C4-2B (cell line): Measurements from ENCODE around the gene CASKIN2.
"Not testable (repeated sequence)": the region's sequence is repeated elsewhere in the genome, so short reads cannot be mapped to it uniquely, and the experiment has no call there.

Experiments
- H3K27ac ChIP-seq: fragments of 450-650 bp; 2 replicates; pipeline ENCODE4 v1.5.1; 2017
- ZFX ChIP-seq: fragments of 450-650 bp; IDR thresholded peaks from 2 replicates; pipeline ENCODE4 v1.6.1; 2017
- TF ChIP-seq, protein P1 (sequence below): fragments of 450-650 bp; conservative IDR thresholded peaks from 2 replicates; pipeline ENCODE4 v1.5.1; 2017; ENCODE audit warnings: mild to moderate bottlenecking

CASKIN2 gene

DNA sequence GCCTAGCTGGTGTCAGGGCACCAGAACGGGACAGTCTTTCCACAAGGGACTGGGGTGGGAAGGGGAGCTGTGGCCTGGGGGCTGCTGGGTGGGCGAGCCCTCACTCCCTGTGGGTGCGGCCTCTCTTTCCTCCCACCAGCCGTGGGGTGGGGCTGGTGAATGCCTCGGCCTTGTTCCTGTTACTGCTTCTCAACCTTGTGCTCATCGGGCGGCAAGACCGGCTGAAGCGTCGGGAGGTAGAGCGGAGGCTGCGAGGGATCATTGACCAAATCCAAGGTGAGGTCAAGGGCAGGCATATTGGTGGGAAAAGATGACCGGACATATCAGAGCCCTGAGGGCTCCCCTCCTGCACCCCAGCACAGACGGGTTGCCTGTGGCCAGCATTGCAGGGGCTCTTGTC is 29.2 kb downstream of the CASKIN2 start:
- no peak overlapping the region for H3K27ac ChIP-seq
- TF ChIP-seq ZFX, result no peak
- TF ChIP-seq, protein P1, sequence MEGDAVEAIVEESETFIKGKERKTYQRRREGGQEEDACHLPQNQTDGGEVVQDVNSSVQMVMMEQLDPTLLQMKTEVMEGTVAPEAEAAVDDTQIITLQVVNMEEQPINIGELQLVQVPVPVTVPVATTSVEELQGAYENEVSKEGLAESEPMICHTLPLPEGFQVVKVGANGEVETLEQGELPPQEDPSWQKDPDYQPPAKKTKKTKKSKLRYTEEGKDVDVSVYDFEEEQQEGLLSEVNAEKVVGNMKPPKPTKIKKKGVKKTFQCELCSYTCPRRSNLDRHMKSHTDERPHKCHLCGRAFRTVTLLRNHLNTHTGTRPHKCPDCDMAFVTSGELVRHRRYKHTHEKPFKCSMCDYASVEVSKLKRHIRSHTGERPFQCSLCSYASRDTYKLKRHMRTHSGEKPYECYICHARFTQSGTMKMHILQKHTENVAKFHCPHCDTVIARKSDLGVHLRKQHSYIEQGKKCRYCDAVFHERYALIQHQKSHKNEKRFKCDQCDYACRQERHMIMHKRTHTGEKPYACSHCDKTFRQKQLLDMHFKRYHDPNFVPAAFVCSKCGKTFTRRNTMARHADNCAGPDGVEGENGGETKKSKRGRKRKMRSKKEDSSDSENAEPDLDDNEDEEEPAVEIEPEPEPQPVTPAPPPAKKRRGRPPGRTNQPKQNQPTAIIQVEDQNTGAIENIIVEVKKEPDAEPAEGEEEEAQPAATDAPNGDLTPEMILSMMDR, result no peak

DNA sequence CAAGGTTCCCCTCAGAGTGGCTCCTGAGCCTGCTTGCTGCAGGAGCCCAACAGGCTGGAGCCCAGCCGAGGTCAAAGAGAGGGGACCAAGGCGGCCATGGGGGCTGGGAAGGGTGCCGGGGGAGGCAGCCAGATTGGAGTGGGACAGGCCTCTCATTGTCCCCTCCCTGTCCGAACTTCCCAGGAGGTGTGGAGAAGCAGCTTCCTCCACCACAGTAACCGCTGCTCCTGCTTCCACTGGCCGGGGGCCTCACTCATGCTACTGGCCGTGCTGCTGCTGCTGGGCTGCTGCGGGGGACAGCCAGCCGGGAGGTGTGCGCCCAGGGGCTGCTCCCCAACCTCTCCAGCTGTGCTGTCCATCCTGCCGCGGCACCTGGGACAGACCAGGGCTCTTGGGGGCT is 29.6 kb downstream of the CASKIN2 start:
- H3K27ac ChIP-seq, result no peak overlapping the region
- TF ChIP-seq, protein P1, result no peak
- TF ChIP-seq ZFX, result no peak

DNA sequence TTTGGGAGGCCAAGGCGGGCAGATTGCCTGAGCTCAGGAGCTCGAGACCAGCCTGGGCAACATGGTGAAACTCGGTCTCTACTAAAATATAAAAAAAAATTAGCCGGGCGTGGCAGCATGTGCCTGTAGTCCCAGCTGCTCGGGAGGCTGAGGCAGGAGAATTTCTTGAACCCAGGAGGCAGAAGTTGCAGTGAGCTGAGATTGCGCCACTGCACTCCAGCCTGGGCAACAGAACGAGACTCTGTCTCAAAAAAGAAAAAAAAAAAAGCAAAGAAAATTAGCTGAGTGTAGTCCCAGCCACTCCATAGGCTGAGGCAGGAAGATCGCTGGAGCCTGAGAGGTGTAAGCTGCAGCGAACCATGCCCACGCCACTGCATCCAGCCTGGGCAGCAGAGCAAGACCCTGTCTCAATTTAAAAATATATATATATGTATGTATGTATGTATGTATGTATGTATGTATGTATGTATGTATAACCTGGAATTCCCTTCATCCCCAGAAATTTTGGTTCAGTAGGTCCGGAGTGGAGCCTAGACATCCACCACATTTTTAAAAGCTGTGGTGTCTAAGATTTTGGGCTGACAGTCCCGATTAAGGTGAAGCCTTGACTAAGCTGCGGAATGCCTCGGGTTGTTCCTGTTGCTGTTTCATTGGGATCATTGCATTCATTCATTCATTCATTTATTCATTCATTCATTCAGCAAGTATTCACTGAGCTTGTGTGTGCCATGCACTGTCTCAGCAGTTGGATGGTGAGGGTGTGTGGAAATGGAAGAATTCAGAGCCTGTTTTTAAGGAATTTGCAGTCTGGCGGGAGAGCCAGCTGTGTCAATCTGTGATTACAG is 33.0 kb downstream of the CASKIN2 start:
- no peak overlapping the region for H3K27ac ChIP-seq
- TF ChIP-seq ZFX, result no peak
- TF ChIP-seq, protein P1, result no peak

DNA sequence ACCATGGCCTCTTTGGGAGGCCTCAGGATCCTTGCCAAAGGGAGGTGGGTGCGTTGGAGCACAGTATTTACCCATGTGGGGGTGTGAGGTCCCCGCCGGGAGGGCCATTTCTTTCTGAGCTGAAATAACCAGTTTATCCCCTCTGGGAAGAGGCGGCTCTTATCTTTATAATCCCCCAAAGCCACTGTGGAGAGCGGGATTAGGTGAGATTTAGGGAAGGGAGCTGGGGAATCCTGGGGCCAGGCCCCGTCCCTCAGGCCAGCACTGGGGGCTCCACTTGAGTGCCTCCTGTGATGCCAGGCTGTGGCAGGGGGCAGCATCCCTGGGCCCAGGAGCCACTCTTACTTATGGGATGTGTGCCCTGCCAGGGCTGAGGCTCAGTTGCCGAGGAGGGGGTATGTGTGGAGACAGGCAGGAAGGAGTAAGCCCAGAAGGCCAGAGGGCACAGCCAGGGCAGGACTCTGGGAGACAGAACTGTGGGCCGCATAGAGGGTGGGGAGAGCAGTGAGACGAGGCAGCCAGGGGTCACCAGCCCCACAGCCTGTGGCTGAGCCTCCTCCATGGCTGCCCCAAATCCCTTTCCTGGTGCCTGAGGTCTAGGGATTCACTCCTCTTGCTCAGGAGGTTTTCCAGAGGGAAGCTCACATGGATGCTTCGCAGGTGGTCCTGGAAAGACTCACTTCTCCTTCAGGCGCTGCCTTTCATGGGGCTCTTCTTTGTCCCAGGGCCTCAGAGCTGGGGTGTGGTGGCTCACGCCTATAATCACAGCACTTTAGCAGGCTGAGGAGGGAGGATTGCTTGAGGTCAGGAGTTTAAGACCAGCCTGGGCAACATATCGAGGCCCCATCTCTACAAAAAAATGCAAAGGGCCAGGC is 33.9 kb downstream of the CASKIN2 start:
- no peak overlapping the region for H3K27ac ChIP-seq

DNA sequence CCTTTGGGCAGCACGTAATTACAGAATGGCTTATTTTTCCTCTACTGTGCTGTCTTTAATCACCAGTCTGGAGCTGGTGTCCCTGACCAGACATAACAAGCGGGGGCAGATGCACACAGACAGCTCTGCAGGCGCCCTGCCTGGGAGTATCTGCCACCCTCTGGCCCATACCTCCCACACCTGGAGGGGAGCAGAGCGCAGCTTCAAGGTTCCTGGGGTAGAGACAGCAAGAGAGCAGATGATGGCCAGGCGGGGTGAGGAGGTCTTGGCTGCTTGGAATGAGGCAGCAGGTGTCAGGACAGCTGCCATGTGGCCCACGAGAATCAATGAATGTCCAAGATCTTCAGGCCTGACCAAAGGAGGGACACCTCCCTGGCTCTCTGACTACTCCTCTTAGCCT is 35.1 kb downstream of the CASKIN2 start:
- no peak for TF ChIP-seq ZFX
- TF ChIP-seq, protein P1, result no peak
- no peak overlapping the region for H3K27ac ChIP-seq

More for the DNA sequence above, 33.9 kb downstream of the CASKIN2 start:
- TF ChIP-seq ZFX, result no peak
- TF ChIP-seq, protein P1, result no peak

DNA sequence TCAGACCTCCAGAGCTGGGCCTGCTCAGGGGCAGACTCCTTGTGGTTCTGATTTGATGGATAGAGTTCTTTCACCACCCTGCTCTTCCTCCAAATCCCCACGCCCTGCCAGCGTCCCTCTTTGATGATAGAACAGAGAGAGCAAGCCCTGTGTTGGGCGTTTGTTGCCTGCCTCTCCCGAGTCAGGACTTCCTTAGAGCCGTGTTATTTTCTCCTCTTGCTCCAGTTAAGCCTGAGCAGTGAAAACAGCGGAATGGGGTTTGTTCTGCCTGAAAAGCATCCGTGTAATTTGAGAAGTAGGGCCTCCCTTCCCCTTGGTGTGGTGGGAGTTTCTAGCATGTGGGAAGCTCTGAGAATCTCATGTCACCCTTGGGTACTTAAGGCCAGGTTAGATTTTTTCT is 36.8 kb downstream of the CASKIN2 start:
- TF ChIP-seq, protein P1, result no peak
- TF ChIP-seq ZFX, result no peak
- H3K27ac ChIP-seq, result no peak overlapping the region

DNA sequence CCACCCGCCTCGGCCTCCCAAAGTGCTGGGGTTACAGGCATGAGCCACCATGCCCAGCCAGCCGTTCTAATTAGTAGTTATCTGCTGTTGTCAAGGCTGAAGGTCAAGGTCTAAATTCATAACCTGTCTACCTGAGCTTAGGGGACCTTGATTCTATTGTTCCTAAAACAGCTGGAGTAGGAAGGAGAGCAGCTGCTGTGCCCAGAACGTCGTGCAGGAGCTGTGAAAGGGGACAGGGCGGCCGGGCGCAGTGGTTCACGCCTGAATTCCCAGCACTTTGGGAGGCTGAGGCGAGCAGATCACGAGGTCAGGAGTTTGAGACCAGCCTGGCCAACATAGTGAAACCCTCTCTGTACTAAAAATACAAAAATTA is 37.9 kb downstream of the CASKIN2 start:
- not testable (repeated sequence) for H3K27ac ChIP-seq
